HG03354 (cell line): ENCODE data around the gene LAMA2.
"Not testable (repeated sequence)": the region's sequence is repeated elsewhere in the genome, so short reads cannot be mapped to it uniquely, and the experiment has no call there.

Experiments used
- ATAC-seq: cut with Tn5 transposase; IDR thresholded peaks from one replicate; pipeline ENCODE4 v1.9.1; 2021; ENCODE audit warnings: mild to moderate bottlenecking; ENCODE audit not compliant: unreplicated experiment, poor library complexity, severe bottlenecking

LAMA2 gene

DNA sequence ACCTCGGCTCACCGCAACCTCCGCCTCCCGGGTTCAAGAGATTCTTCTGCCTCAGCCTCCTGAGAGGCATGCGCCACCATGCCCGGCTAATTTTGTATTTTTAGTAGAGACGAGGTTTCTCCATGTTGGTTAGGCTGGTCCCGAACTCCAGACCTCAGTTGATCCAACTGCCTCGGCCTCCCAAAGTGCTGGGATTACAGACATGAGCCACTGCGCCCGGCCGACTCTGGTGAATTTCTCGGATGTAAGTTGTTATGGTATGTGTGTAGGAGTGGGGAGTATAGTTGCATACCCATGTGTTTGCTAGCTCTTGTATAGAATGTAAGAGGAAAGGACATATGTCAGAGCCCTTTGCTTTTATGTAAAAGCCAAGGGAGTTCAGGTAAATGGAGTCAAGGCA, 170.2 kb downstream of the LAMA2 start:
- ATAC-seq: not testable (repeated sequence)

DNA sequence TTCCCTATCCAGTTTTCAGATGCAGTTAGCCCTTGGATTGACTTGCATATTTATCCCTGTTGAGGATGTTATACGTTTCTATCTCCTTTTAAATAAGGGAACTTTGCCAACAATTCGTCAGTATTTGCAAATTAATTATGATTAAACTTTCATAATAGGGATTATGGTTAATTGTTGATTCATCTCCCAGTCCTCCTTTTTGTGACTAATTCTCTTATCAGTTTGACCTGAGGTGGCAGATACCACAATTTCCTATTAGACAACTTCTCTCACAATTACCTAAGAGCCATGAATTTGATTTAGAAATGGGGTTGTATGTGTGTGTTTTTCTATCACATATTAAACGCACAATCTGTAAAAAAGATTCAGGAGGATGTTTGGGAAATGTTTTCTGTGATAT, 172.9 kb downstream of the LAMA2 start:
- ATAC-seq: no peak

DNA sequence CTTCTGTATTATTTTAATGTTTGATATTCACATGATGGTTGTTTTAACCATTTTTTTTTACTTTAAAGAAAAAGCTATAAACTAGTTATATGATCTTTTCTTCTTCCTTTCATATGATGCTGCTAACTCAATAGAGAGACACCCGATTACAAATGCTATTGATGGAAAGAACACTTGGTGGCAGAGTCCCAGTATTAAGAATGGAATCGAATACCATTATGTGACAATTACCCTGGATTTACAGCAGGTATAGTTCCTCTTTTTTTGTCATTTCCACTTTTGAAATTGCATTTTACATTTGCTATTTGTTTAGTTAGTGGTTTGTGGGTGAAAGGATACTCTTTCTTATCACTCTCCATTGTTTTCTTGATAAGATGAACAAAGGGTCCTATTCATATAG, 176.7 kb downstream of the LAMA2 start:
- ATAC-seq: no peak

DNA sequence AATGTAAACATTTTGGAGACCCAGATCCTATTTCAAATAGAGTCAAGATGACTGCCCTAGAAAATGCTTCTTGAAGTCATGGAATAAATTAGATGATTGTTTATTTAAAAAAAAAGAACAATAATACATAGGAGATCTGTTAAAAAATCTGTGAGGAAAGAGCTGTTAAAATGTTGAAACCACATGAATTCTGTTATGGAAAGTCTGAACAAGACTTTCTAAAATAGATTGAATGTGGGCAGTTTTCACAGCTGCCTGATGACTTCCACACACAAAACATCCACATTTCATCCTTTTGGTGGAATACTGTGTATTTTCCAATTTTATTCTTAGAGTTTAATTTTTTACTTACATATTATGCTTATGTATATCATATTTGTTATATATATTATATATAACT, 186.1 kb downstream of the LAMA2 start:
- no peak for ATAC-seq

DNA sequence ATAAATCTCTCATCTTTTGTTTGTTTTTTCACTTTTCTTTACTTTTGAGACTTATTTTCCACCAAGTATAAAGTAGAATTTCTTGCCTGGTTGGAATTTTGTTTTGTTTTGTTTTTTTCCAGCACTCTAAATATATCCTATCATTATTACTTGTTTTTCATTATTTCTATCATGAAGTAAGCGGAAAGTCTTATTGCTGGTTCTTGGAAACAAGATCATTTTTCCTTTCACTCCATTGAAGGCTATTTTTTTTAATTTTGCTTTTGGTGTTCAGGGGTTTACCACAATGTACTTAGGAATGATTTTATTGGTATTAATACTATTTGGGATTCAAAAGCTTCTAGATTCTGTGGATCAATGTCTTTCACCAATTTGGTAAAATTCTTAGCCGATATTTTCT, 190.1 kb downstream of the LAMA2 start:
- no peak for ATAC-seq

DNA sequence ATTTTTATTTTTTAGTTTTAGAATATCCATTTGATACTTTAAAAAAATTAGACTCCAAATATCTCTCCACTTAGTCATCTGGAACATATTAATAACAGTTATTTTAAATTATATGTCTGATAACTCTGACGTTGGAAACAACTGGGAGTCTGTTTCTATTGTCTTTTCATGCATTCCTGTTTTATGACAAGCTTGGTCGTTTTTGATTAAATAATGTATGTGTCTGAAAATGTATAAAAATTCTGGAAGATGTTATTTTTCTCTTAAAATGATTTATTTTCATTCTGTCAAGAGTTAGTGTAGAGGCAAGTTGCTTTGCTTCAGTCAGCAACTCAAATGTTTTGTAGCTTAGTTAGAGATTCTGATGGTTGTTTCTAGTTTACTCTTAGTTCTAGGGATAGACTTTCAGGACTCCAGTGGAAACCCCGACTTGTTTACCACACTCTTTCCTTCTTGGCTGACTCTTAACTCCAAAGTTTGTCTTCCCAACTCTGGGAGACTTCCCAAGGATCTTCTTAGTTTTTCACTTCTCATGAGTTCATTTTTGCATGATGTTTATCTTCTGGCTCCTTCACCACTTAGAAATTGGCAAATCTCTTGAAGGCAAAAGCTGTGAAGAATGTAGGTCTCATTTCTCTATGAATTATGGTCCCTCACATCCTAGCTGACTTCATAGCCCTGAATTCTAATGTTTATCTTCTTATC, 190.9 kb downstream of the LAMA2 start:
- no peak for ATAC-seq

DNA sequence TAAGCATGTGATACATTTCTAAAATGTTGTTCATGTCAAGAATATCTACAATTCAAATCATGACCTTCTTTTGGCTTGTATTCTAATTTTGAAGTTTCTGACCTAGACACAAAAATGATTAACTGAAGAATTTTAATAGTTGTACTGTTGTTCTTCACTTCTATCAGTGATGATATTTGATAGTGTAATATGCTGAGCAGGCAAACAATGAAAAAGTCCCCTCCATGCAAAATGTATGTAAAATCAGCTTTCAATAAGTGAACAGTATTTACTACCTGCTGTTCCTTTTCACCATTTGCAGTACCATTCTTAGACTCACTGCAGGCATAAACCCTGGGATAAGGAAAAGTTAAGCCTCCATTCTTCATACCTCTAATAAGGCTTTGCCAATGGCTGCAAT, 201.5 kb downstream of the LAMA2 start:
- no peak for ATAC-seq

DNA sequence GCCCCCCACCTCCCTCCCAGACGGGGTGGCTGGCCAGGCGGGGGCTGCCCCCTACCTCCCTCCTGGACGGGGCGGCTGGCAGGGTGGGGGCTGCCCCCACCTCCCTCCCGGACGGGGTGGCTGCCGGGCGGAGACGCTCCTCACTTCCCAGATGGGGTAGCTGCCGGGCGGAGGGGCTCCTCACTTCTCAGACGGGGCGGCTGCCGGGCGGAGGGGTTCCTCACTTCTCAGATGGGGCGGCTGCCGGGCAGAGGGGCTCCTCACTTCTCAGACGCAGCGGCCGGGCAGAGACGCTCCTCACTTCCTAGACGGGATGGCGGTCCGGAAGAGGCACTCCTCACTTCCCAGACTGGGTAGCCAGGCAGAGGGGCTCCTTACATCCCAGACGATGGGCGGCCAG, 205.5 kb downstream of the LAMA2 start:
- ATAC-seq: not testable (repeated sequence)

DNA sequence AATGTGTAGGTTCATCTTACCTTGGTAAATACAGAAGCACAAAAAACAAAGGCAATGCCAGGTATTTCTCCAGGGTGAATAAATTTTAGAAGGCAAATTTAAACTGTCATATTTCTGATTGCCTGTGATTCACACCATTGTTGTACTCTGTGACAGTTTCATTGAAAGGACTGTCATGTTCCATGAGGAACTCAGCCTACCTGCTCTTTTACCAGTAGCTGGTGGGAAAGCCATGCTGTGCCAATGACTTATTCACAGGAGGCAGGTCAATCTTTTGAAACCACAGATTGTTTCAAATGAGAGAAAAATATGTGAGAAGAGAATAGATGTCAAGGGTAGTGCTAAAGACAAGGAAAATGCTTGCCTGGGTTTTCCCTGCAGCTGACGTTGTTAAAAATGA, 206.4 kb downstream of the LAMA2 start:
- no peak for ATAC-seq

DNA sequence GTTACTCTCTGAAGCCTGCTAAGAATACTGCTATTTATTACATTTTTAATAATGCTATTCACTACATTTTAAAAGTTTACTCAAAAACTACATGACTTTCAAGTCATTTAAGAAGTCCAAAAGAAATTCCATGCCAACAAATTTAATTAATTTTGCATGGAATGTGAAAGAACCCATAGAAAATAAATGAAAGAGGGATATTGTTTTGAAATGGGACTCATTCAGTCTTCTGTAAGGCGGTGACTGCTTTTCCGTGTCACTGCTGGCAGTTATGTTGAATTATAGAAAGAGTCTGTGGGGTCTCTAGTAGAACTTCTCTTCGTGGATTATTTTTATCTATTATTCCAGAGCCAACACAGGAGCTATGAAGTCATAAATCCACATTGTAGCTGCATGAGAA, 211.2 kb downstream of the LAMA2 start:
- no peak for ATAC-seq

DNA sequence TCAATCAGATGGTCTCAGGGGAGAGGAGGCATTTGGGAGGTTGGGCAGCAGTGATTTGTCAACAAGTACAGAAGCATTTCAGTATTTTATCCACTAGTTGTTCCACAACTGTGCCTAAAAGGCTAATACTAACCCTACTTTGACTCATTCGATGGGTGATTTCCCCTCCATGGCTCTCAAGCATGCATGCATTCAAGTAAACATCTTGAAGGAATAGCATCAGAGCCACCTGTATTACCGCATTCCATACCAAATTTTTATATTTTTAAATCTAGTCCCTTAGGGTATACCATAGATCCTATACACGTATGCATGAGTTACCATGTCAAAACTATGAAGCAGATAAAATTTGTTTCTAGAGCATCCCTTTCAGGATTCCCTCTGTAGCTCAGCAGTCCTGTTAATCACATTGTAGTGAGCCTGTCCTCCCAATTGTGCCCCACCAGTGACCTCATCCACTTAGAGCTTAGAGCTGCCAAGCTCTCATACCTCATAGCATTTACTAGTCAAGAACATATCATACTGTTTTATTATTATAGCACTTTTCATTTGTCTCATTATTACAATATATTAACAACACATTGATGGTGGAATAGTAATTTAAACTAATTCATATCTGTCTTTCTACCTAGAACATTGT, 213.8 kb downstream of the LAMA2 start:
- no peak for ATAC-seq

DNA sequence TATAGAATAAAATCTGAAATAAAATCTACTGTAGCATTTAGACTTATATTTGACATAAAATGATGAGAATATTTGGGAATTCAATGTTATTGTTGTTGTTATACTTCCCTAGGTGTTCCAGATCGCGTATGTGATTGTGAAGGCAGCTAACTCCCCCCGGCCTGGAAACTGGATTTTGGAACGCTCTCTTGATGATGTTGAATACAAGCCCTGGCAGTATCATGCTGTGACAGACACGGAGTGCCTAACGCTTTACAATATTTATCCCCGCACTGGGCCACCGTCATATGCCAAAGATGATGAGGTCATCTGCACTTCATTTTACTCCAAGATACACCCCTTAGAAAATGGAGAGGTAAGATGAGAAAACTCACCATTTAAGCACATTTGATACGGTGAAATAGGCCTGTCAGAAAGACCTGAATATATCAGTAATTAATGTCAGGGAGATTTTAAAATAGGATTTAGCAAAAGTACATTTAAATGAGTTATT, 215.2 kb downstream of the LAMA2 start:
- no peak for ATAC-seq

DNA sequence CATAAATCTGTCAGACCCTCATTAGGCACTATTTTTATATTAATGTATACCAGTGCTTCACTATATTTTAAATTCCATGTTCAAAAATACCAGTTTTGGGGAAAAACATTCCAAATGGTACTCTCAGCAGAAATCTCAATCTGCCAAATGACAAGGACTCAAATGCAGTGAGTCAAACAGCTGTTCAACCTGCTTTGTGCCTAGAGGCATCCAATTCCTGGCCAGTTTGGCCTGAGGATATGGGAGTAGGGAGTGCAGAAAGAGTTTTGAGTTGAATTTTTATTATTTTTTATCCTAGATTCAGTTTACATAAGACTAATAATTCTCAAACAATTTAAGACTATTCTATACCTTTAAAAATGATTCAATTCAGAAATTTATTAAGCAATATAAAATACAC, 216.8 kb downstream of the LAMA2 start:
- ATAC-seq: no peak

DNA sequence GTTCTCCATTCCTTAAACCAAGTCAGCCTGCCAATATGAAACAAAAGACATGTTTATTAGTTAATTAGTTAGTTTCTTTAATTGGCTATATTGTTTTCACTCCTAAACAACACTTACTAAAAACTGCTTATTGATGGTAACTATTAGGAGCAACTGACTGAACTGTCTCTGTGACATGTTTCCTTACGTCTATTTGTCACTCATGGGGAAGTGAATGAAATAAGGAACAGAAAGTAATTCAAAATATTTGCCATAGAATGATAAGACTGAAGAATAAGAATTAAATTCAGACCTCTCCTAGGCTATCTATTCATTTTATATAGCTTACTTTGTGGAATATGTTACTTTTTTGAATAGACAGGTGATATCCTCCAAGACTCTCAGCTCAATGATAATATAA, 217.2 kb downstream of the LAMA2 start:
- no peak for ATAC-seq

DNA sequence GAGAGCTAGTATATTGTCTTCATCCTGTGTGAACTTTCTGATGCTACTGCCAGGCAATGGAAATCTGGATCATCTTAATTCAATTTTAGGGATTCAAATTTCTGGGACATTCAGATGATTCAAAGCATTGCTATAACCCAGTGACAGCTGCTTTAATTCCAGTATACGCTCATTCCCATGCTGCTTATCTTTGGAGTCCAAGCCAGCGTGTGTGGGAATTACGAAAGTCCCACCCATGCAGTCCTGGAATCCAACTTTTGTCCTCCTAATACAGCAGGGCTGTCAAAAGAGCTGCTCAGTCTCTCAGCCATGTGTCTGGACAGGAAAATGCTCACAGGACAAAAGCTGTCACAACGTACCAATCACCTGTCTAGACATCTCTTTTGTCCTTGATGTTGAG, 219.8 kb downstream of the LAMA2 start:
- no peak for ATAC-seq

DNA sequence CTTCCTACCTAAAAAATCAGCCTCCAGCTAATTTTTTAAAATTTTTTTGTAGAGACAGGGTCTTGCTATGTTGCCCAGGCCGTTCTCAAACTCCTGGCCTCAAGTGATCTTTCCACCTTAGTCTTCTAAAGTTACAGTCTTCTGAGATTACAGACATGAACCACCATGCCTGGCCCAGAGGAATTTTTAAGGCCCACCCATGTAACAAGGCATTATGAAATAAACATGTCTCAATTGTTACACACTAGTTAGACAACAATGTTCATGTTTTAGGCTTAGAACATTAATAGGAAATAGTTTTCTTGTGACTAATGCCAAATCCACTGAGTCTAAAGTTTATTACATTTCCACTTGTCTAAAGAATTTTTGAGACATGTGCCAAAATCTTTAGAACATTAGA, 221.2 kb downstream of the LAMA2 start:
- ATAC-seq: no peak

DNA sequence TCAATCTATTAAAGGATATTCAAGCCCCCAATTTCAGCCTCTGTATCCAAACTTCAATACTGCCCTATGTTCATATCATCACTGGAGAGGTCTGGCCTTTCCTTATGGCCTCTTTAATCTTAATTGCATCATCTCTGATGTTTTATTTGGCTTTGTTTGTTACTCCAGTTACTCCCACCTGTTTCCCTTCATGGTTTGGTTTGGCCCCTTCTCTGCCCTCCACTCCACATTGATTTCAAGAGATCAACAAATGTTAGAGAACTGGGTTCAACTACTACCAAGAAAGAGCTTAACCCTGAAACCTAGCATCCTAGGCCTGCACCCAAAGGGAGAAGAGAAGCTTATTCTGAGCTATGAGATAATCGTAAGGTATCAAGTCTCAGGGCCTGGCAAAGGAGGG, 221.6 kb downstream of the LAMA2 start:
- no peak for ATAC-seq

DNA sequence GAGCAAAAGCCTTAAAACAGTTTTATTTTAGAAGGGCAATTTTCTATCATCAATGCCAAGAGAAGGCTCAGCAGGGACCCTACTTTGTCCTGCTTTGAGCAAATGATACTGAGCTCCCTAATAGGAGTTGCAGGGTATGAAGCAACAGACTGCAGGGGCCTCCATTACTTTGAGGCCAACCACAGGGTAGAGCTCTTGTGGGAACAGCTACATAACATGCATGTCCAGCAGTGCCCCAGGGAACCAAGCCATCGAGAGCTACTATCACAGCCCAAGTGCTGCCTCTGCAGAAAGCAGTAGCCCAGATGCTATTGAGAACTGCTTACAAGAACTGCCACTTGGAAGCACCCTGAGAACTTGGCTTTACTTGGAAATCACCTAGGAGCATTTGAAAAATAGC, 222.1 kb downstream of the LAMA2 start:
- ATAC-seq: no peak

DNA sequence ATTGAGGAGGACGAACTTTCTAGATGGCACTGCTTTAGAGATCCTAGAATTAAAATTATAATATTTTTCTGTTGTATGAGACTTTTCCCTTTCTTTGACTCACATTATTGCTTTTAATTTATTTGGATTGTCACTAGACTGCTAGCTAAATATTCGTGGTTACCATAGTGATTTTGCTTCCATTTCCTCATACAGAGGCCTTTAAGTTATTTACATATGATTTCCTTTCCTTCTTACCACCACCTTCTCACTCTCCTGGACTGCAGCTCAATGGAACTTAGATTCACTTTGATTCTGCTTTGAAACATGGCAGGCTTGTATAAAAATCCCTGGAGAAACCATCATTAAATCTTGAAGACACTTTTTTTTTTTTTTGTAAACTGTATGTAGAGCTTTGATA, 222.9 kb downstream of the LAMA2 start:
- no peak for ATAC-seq

DNA sequence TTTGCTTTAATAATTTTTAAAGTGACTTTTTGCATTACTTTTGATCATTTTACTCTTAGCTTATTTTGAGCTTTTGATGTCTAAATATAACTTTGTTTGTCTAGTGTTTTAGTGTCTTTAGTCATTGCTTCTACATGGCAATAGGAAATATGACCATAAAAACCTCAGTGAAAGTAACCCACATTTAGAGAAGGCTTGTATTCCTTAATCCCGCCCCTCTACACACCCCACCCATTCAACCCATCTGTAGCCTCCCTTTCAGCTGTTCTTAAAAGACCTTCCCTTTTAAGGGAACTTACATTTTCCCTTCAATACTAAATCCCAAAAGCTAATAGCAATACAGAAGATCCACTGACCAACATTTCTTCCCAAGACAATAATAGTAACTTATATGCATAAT, 225.4 kb downstream of the LAMA2 start:
- ATAC-seq: no peak

DNA sequence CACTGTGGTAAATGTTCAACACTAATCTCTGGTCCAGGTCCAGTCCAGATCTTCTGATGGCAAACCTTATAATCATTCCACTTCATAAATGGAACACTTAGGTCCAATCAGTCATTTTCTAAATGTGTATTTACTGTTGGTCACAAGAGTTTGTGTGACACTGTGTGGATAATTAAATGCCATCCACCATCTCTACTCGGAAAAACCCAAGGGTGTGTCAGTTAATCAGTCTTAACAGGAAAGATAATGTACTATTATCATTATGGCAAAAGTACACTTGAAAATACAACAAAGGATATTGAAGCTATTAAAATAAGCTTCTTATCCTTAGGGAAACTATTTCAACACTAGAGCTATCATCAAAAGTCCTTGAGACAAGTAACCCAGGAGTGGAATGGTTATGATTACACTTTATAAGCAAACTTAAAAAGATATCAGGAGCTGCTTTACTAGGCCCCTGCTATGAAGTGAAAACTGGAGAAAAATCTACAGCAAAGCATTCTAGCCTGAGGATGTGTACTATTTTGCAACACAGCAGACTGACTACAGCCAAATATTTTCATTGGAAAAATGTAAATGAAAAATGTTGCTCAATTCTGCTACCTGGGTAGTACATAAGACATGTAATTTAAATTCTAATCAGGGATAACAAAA, 227.9 kb downstream of the LAMA2 start:
- no peak for ATAC-seq
